ENCODE data around the gene HAS3.
"Not testable (repeated sequence)": the region's sequence is repeated elsewhere in the genome, so short reads cannot be mapped to it uniquely, and the experiment has no call there.

The HAS3 gene

GRCh38 chr16:69131839-69132423 is 26.5 kb downstream of the HAS3 start:
- no peak for TF ChIP-seq CTCF (IDR thresholded peaks at IDR 0.05; ENCODE audit: insufficient read depth, low read depth, low read length, missing control alignments)
- peak overlapping the region; percentile 80 for H3K4me3 ChIP-seq (ENCODE audit: low read depth, low read length)
- DNase-seq (ENCODE audit: low read depth) = peak; percentile 87

GRCh38 chr16:69132424-69133252 is 27.2 kb downstream of the HAS3 start, which contains the start of the genes CHTF8 and UTP4:
Gene CHTF8, minus strand, starts transcription at chr16:69132588. Its CDS starts 11,130 bp downstream, at chr16:69121458.
Gene UTP4, plus strand, starts transcription at chr16:69132649. Its CDS starts 811 bp downstream, at chr16:69133460.
- DNase-seq (ENCODE audit: low read depth) = peak; percentile 91
- peak within 1 kb of the TSS; percentile 80 for H3K4me3 ChIP-seq (ENCODE audit: low read depth, low read length)
- TF ChIP-seq CTCF (IDR thresholded peaks at IDR 0.05; ENCODE audit: insufficient read depth, low read depth, low read length, missing control alignments) = no peak

- DNase-seq (ENCODE audit: low read depth) = no peak
- no peak for TF ChIP-seq CTCF (IDR thresholded peaks at IDR 0.05; ENCODE audit: insufficient read depth, low read depth, low read length, missing control alignments)
- H3K4me3 ChIP-seq (ENCODE audit: low read depth, low read length) = peak overlapping the region; percentile 80
Observed at GRCh38 chr16:69133373-69133954, 28.0 kb downstream of the HAS3 start.

GRCh38 chr16:69138608-69139007 is 33.2 kb downstream of the HAS3 start:
- H3K4me3 ChIP-seq (ENCODE audit: low read depth, low read length) = no peak overlapping the region
- DNase-seq (ENCODE audit: low read depth) = no peak
- TF ChIP-seq CTCF (IDR thresholded peaks at IDR 0.05; ENCODE audit: insufficient read depth, low read depth, low read length, missing control alignments) = no peak

- DNase-seq (ENCODE audit: low read depth); H3K4me3 ChIP-seq (ENCODE audit: low read depth, low read length): not testable (repeated sequence)
Observed at GRCh38 chr16:69139464-69139863, 34.0 kb downstream of the HAS3 start.

GRCh38 chr16:69141014-69141413 is 35.6 kb downstream of the HAS3 start:
- TF ChIP-seq CTCF (IDR thresholded peaks at IDR 0.05; ENCODE audit: insufficient read depth, low read depth, low read length, missing control alignments) = no peak

GRCh38 chr16:69141936-69142335 is 36.5 kb downstream of the HAS3 start:
- DNase-seq (ENCODE audit: low read depth) = no peak
- TF ChIP-seq CTCF (IDR thresholded peaks at IDR 0.05; ENCODE audit: insufficient read depth, low read depth, low read length, missing control alignments) = no peak
- no peak overlapping the region for H3K4me3 ChIP-seq (ENCODE audit: low read depth, low read length)

More at GRCh38 chr16:69141014-69141413, 35.6 kb downstream of the HAS3 start:
- H3K4me3 ChIP-seq (ENCODE audit: low read depth, low read length) = no peak overlapping the region
- DNase-seq (ENCODE audit: low read depth) = no peak

Data from GM12865 (cell line).